Large intestine (tissue), 3 donors: ENCODE measurements around the gene ABHD11. TPM values are rescaled to one million over a fixed set of nuclear protein-coding genes. Genes with fewer than 3 reads are reported as not detected.
A peak's percentile ranks its signal among the peaks of the same experiment; 100 is the strongest.

Experiments
- DNase-seq, 2 donors: peaks; one replicate each; pipeline versions ENCODE4 v3.0.0 to v3.0.0-alpha.2; 2013
- H3K27ac ChIP-seq: one replicate; pipeline ENCODE4 v1.5.1; 2013; ENCODE audit warnings: low read length
- H3K27me3 ChIP-seq: 2 replicates; pipeline ENCODE4 v1.6.1; 2013; ENCODE audit warnings: low read length; ENCODE audit not compliant: control insufficient read depth, insufficient read depth
- H3K36me3 ChIP-seq: 2 replicates; pipeline ENCODE4 v1.6.1; 2013; ENCODE audit warnings: low read length; ENCODE audit not compliant: control insufficient read depth, insufficient read depth
- H3K4me1 ChIP-seq: one replicate; pipeline ENCODE4 v1.6.1; 2013; ENCODE audit warnings: low read length; ENCODE audit not compliant: control insufficient read depth, insufficient read depth
- H3K4me3 ChIP-seq: one replicate; pipeline ENCODE4 v1.5.1; 2013; ENCODE audit warnings: low read length
- H3K9me3 ChIP-seq: one replicate; pipeline ENCODE4 v1.6.1; 2013; ENCODE audit warnings: mild to moderate bottlenecking, low read depth, low read length, moderate library complexity; ENCODE audit not compliant: control insufficient read depth
- WGBS: methylation state at CpG from one replicate; pipeline ENCODE4 v1.1.5; 2013; ENCODE audit warnings: low lambda C conversion rate; ENCODE audit not compliant: insufficient coverage; 5-methylcytosine and 5-hydroxymethylcytosine counted together
- polyA plus RNA-seq: library from polyadenylated mRNA; unstranded; fragments of 120-200 nt; gene quantifications from one replicate; pipeline ENCODE4 v1.2.1, GENCODE V29; 2013

ABHD11 gene
- polyA plus RNA-seq, 1 donor, result 46.1 TPM

GRCh38 chr7:73708961-73709549 is 29.5 kb downstream of the ABHD11 start:
- Histone ChIP-seq H3K27ac (no peak overlapping the region), H3K36me3 (peaks cover 33% of the 10 kb centered on the region)
- no CpG with 5 or more reads among the region's 16 CpGs for WGBS

GRCh38 chr7:73707045-73707631 is 31.5 kb downstream of the ABHD11 start:
- H3K4me1 ChIP-seq, result peaks cover 25% of the 10 kb centered on the region
- WGBS, result no CpG with 5 or more reads among the region's 15 CpGs
- peak in 1 of 2 donors; percentile 50 for DNase-seq
- no peaks in the 10 kb centered on the region for H3K9me3 ChIP-seq
- H3K4me3 ChIP-seq, result no peak overlapping the region
- H3K27me3 ChIP-seq, result no peaks in the 10 kb centered on the region
- H3K36me3 ChIP-seq, result peaks cover 43% of the 10 kb centered on the region
- no peak overlapping the region for H3K27ac ChIP-seq

More at GRCh38 chr7:73708961-73709549, 29.5 kb downstream of the ABHD11 start:
- H3K4me1 ChIP-seq, result peaks cover 10% of the 10 kb centered on the region
- no peak overlapping the region for H3K4me3 ChIP-seq
- DNase-seq, result no peak
- no peaks in the 10 kb centered on the region for H3K27me3 ChIP-seq
- no peaks in the 10 kb centered on the region for H3K9me3 ChIP-seq

- WGBS, result no CpG with 5 or more reads among the region's 25 CpGs
- peaks cover 31% of the 10 kb centered on the region for H3K4me1 ChIP-seq
- H3K9me3 ChIP-seq, result no peaks in the 10 kb centered on the region
- no peak overlapping the region for H3K27ac ChIP-seq
- peaks cover 47% of the 10 kb centered on the region for H3K36me3 ChIP-seq
- H3K4me3 ChIP-seq, result no peak overlapping the region
- no peaks in the 10 kb centered on the region for H3K27me3 ChIP-seq
- no peak for DNase-seq
Measured at GRCh38 chr7:73706126-73707044, 32.2 kb downstream of the ABHD11 start.

GRCh38 chr7:73705551-73705920 is 33.1 kb downstream of the ABHD11 start:
- Histone ChIP-seq H3K4me3 (no peak overlapping the region), H3K36me3 (peaks cover 52% of the 10 kb centered on the region), H3K27me3 (no peaks in the 10 kb centered on the region), H3K9me3 (no peaks in the 10 kb centered on the region), H3K4me1 (peaks cover 31% of the 10 kb centered on the region), H3K27ac (no peak overlapping the region)
- no CpG with 5 or more reads among the region's 10 CpGs for WGBS
- no peak for DNase-seq

GRCh38 chr7:73704640-73705550 is 33.7 kb downstream of the ABHD11 start:
- Histone ChIP-seq H3K27ac (no peak overlapping the region), H3K9me3 (no peaks in the 10 kb centered on the region), H3K4me1 (peaks cover 33% of the 10 kb centered on the region), H3K4me3 (no peak overlapping the region), H3K27me3 (no peaks in the 10 kb centered on the region), H3K36me3 (peaks cover 58% of the 10 kb centered on the region)
- no peak for DNase-seq
- WGBS, result no CpG with 5 or more reads among the region's 23 CpGs

GRCh38 chr7:73703757-73704639 is 34.6 kb downstream of the ABHD11 start:
- peaks cover 40% of the 10 kb centered on the region for H3K4me1 ChIP-seq
- no peaks in the 10 kb centered on the region for H3K9me3 ChIP-seq
- no CpG with 5 or more reads among the region's 45 CpGs for WGBS
- H3K4me3 ChIP-seq, result peak overlapping the region; percentile 3
- DNase-seq, result peak; percentile 60 to 72
- H3K36me3 ChIP-seq, result peaks cover 62% of the 10 kb centered on the region
- peak overlapping the region; percentile 32 for H3K27ac ChIP-seq
- H3K27me3 ChIP-seq, result no peaks in the 10 kb centered on the region

- Histone ChIP-seq H3K4me3 (peak overlapping the region; percentile 3), H3K36me3 (peaks cover 62% of the 10 kb centered on the region), H3K27me3 (no peaks in the 10 kb centered on the region), H3K9me3 (no peaks in the 10 kb centered on the region), H3K4me1 (peaks cover 40% of the 10 kb centered on the region), H3K27ac (peak overlapping the region; percentile 32)
- WGBS, result 100% methylated on average over 1 of the region's 13 CpGs
- DNase-seq, result no peak
Measured at GRCh38 chr7:73703225-73703624, 35.4 kb downstream of the ABHD11 start.

GRCh38 chr7:73702665-73703064 is 35.9 kb downstream of the ABHD11 start:
- no CpG with 5 or more reads among the region's 18 CpGs for WGBS
- peak overlapping the region; percentile 89 for H3K27ac ChIP-seq

GRCh38 chr7:73702226-73702625 is 36.4 kb downstream of the ABHD11 start:
- DNase-seq, result peak; percentile 80 to 87
- Histone ChIP-seq H3K4me1 (peaks cover 40% of the 10 kb centered on the region), H3K9me3 (no peaks in the 10 kb centered on the region), H3K27me3 (no peaks in the 10 kb centered on the region), H3K4me3 (no peak overlapping the region), H3K27ac (peak overlapping the region; percentile 89), H3K36me3 (peaks cover 70% of the 10 kb centered on the region)
- WGBS, result 80% methylated on average over 1 of the region's 8 CpGs

More at GRCh38 chr7:73702665-73703064, 35.9 kb downstream of the ABHD11 start:
- H3K4me1 ChIP-seq, result peaks cover 40% of the 10 kb centered on the region
- H3K9me3 ChIP-seq, result no peaks in the 10 kb centered on the region
- DNase-seq, result no peak
- no peak overlapping the region for H3K4me3 ChIP-seq
- H3K36me3 ChIP-seq, result peaks cover 66% of the 10 kb centered on the region
- no peaks in the 10 kb centered on the region for H3K27me3 ChIP-seq
